HUES6 (cell line): ENCODE measurements around the gene BRD1.
"Not testable (repeated sequence)": the region's sequence is repeated elsewhere in the genome, so short reads cannot be mapped to it uniquely, and the experiment has no call there.

Experiments
- H3K27ac ChIP-seq: 2 replicates; pipeline ENCODE4 v1.7.0; 2013; ENCODE audit warnings: low read depth, mild to moderate bottlenecking, low read length, inconsistent platforms
- H3K27me3 ChIP-seq: 2 replicates; pipeline ENCODE4 v1.6.1; 2013; ENCODE audit warnings: low read length; ENCODE audit not compliant: control insufficient read depth, insufficient read depth
- H3K36me3 ChIP-seq: 2 replicates; pipeline ENCODE4 v1.6.1; 2013; ENCODE audit warnings: low read length; ENCODE audit not compliant: control insufficient read depth, insufficient read depth
- H3K4me1 ChIP-seq: 2 replicates; pipeline ENCODE4 v1.6.1; 2013; ENCODE audit warnings: low read length; ENCODE audit not compliant: control insufficient read depth, insufficient read depth
- H3K4me3 ChIP-seq: 2 replicates; pipeline ENCODE4 v1.5.1; 2013; ENCODE audit warnings: low read depth, low read length
- H3K9ac ChIP-seq: one replicate; pipeline ENCODE4 v1.6.1; 2013; ENCODE audit warnings: mild to moderate bottlenecking, low read length
- H3K9me3 ChIP-seq: 2 replicates; pipeline ENCODE4 v1.6.1; 2013; ENCODE audit warnings: low read depth, low read length; ENCODE audit not compliant: control insufficient read depth, insufficient read depth

The BRD1 gene

GRCh38 chr22:49763696-49764095 is 64.0 kb downstream of the BRD1 start:
- H3K9ac ChIP-seq = no peak overlapping the region
- no peak overlapping the region for H3K27ac ChIP-seq
- no peaks in the 10 kb centered on the region for H3K4me1 ChIP-seq
- no peaks in the 10 kb centered on the region for H3K27me3 ChIP-seq
- no peak overlapping the region for H3K4me3 ChIP-seq
- H3K36me3 ChIP-seq = no peaks in the 10 kb centered on the region
- peaks cover 14% of the 10 kb centered on the region for H3K9me3 ChIP-seq

DNA sequence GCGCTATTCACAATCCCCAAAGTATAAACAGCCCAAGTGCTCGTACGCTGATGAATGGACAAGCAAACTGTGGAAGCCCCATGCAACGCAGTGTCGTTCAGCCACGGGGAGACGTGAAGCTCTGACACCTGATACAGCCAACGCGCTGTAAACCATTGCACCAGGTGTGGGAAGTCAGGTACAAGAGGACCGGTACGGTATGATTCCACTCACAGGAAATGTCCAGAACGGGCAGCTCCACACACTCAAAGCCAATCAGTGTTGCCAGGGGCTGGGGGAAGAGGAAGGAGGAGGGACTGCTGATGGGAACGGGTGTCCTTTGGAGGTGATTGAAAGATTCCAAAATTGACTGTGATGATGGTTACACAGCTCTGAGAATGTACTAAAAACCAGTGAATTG is 64.5 kb downstream of the BRD1 start:
- Histone ChIP-seq H3K4me1 (no peaks in the 10 kb centered on the region), H3K27ac (no peak overlapping the region), H3K9ac (no peak overlapping the region), H3K27me3 (no peaks in the 10 kb centered on the region), H3K36me3 (no peaks in the 10 kb centered on the region), H3K9me3 (peaks cover 14% of the 10 kb centered on the region), H3K4me3 (no peak overlapping the region)

DNA sequence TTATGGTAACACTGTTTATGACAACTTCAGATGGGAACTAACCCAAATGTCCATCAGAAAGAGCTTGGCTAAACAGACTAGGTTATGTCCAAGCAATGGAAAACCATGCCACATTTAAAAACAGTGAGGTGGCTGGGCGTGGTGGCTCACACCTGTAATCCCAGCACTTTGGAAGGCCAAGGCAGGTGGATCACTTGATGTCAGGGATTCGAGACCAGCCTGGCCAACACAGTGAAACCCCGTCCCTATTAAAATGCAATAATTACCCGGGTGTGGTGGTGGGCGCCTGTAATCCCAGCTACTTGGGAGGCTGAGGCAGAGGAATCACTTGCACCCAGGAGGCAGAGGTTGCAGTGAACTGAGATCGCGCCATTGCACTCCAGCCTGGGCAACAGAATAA is 65.1 kb downstream of the BRD1 start:
- peaks cover 14% of the 10 kb centered on the region for H3K9me3 ChIP-seq
- H3K9ac ChIP-seq, H3K27ac ChIP-seq, H3K4me3 ChIP-seq, H3K36me3 ChIP-seq, H3K27me3 ChIP-seq, H3K4me1 ChIP-seq: not testable (repeated sequence)

- no peak overlapping the region for H3K4me3 ChIP-seq
- H3K27ac ChIP-seq = no peak overlapping the region
- no peaks in the 10 kb centered on the region for H3K27me3 ChIP-seq
- no peaks in the 10 kb centered on the region for H3K4me1 ChIP-seq
- H3K9me3 ChIP-seq = peaks cover 10% of the 10 kb centered on the region
- no peaks in the 10 kb centered on the region for H3K36me3 ChIP-seq
- H3K9ac ChIP-seq = no peak overlapping the region
These were observed 65.8 kb downstream of the BRD1 start for GRCh38 chr22:49761836-49762235.

DNA sequence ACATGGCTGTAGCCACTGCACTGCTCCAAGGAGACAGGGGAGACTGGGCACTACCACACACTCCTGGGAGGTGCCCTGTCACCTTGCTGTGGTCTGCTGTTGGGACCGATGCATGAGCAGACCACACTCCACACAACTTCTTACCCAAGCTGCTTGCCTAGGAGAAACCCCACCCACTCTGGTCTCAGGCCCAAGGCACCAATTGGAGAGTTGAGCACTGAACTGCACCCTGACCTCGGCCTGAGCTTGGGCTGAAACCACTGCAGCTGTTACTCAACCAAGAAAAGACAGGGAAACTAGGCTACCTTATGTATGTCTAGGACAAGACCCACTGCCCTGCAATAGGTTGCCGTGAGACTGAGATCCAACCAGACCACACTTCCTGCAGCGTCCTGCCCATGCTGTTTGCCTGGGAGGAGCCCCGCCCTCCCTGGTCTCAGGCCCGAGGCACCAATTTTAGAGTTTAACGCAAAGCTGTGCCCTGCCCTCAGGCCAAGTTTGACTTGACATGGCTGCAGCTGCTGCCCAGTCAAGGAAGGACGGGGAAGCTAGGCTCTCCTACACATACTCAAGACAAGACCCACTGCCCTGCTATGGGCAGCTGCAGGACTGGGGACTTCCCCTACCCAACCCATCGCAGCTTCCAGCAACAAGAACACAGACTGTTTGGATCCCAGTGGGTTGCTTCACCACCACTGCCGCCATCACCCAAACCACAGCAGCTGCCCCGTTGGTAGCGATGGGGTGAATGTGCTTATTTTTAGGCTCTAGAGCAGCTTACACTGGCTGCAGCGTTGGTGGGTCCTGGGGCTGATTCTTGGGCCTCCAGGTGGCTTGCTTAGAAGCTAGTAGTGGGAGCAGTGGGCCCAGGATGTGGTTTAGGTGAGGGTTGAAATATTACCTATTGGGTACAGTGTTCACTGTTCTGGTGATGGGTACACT is 66.8 kb downstream of the BRD1 start:
- H3K9me3 ChIP-seq = peaks cover under 1% of the 10 kb centered on the region; the same call in 1 of the 2 replicates
- H3K4me1 ChIP-seq = no peaks in the 10 kb centered on the region
- H3K9ac ChIP-seq = no peak overlapping the region
- H3K36me3 ChIP-seq = no peaks in the 10 kb centered on the region
- no peaks in the 10 kb centered on the region for H3K27me3 ChIP-seq
- no peak overlapping the region for H3K4me3 ChIP-seq
- H3K27ac ChIP-seq = no peak overlapping the region

GRCh38 chr22:49760280-49760629 is 67.4 kb downstream of the BRD1 start:
- H3K4me1 ChIP-seq = no peaks in the 10 kb centered on the region
- H3K4me3 ChIP-seq = no peak overlapping the region
- H3K27me3 ChIP-seq = no peaks in the 10 kb centered on the region
- H3K9ac ChIP-seq = no peak overlapping the region
- no peaks in the 10 kb centered on the region for H3K9me3 ChIP-seq
- H3K36me3 ChIP-seq = no peaks in the 10 kb centered on the region
- H3K27ac ChIP-seq = no peak overlapping the region

- Histone ChIP-seq H3K27me3 (no peaks in the 10 kb centered on the region), H3K27ac (no peak overlapping the region), H3K9me3 (no peaks in the 10 kb centered on the region), H3K4me3 (no peak overlapping the region), H3K36me3 (no peaks in the 10 kb centered on the region), H3K9ac (no peak overlapping the region), H3K4me1 (no peaks in the 10 kb centered on the region)
These were observed 71.0 kb downstream of the BRD1 start for GRCh38 chr22:49756676-49757075.

- no peaks in the 10 kb centered on the region for H3K27me3 ChIP-seq
- H3K36me3 ChIP-seq = no peaks in the 10 kb centered on the region
- H3K9ac ChIP-seq = no peak overlapping the region
- H3K27ac ChIP-seq = no peak overlapping the region
- H3K9me3 ChIP-seq = no peaks in the 10 kb centered on the region
- no peak overlapping the region for H3K4me3 ChIP-seq
- no peaks in the 10 kb centered on the region for H3K4me1 ChIP-seq
These were observed 71.5 kb downstream of the BRD1 start for GRCh38 chr22:49756201-49756600.

GRCh38 chr22:49755631-49756001 is 72.1 kb downstream of the BRD1 start:
- no peak overlapping the region for H3K9ac ChIP-seq
- no peaks in the 10 kb centered on the region for H3K4me1 ChIP-seq
- H3K27ac ChIP-seq = no peak overlapping the region
- H3K27me3 ChIP-seq = no peaks in the 10 kb centered on the region
- H3K4me3 ChIP-seq = no peak overlapping the region
- no peaks in the 10 kb centered on the region for H3K9me3 ChIP-seq
- no peaks in the 10 kb centered on the region for H3K36me3 ChIP-seq

DNA sequence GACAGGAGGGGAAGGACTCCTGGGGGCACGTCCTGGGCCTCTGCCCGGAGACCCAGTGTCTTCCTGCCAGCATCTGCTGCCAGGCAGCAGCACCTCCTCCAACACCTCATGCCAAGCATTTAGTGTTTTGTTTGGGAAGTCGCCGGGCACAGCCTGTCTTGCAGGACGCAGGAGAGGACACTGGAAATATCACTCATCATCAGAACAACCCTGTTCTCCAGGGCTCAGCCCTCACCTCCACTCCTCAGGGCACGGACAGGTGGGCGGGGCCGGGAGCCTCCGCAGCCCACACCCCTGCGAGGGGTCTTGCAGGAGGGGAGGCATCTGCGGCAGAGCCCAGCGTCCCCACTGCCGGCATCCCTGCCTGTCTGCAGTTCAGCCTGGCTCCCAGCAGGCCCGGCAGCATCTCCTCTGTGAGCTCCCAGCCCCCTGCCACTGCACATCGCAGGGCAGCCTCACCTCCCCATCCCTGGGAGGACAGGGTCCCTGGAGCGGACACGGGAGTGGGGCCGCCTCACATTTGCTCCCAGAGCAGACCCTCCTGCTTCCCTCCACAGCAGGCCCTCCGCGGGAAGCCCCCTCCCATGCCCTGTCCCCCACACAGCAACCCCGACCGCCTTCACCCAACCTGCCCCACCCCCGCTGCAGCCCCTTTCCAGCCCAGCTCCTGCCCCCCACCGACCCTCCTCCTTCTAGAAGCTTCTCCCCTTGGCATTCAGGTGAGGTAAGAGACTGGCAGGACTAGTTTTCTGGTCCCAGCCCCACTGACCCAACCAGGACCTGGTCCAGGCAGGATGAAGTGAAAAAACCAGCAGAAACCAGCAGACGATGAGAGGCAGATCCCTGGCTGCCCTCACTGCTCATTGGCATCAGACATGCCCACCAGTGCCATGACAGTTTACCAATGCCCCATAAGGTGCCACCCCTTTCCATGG is 72.7 kb downstream of the BRD1 start:
- H3K4me1 ChIP-seq = no peaks in the 10 kb centered on the region
- H3K36me3 ChIP-seq = no peaks in the 10 kb centered on the region
- H3K9me3 ChIP-seq = no peaks in the 10 kb centered on the region
- H3K4me3 ChIP-seq = no peak overlapping the region
- no peak overlapping the region for H3K27ac ChIP-seq
- no peaks in the 10 kb centered on the region for H3K27me3 ChIP-seq
- H3K9ac ChIP-seq = no peak overlapping the region
